K562 (cell line): ENCODE measurements around the gene ARHGAP26.

ENCODE experiments used
- BRD4 ChIP-seq: fragments of 200-600 bp; sonication (generic); IDR thresholded peaks from 2 replicates; pipeline ENCODE4 v1.6.1; 2017; ENCODE audit warnings: inconsistent platforms
- EP300 ChIP-seq: IDR thresholded peaks from 2 replicates; pipeline ENCODE4 v1.6.1; 2012; ENCODE audit warnings: low read length, improper control_type of control experiment
- IFI16 ChIP-seq: fragments of 250-450 bp; sonication (Bioruptor Pico); IDR thresholded peaks from 2 replicates; pipeline ENCODE4 v2.1.2; 2022; ENCODE audit warnings: mild to moderate bottlenecking, inconsistent platforms
- KLF1 ChIP-seq: fragments of 450-650 bp; IDR thresholded peaks from 2 replicates; pipeline ENCODE4 v1.6.1; 2016; ENCODE audit warnings: missing genetic modification characterization, missing compliant biosample characterization
- NFYB ChIP-seq: IDR thresholded peaks from 2 replicates; pipeline ENCODE4 v1.6.1; 2011; ENCODE audit warnings: mild to moderate bottlenecking, moderate library complexity; ENCODE audit not compliant: insufficient read length; ENCODE audit errors: extremely low read depth
- POLR2A ChIP-seq: fragments of 450-650 bp; conservative IDR thresholded peaks from 2 replicates; pipeline ENCODE4 v1.6.1; 2016
- PREB ChIP-seq: sonication (generic); formaldehyde crosslinking; IDR thresholded peaks from 2 replicates; pipeline ENCODE4 v1.8.1; 2023; ENCODE audit warnings: mild to moderate bottlenecking, missing genetic modification reagents
- RBM22 ChIP-seq: fragments of 200-400 bp; formaldehyde crosslinking; IDR thresholded peaks from 2 replicates; pipeline ENCODE4 v1.6.1; 2018; ENCODE audit warnings: low read length, low read depth; ENCODE audit not compliant: poor library complexity, severe bottlenecking
- SNAPC5 ChIP-seq: fragments of 250-450 bp; sonication (Bioruptor Pico); IDR thresholded peaks from 2 replicates; pipeline ENCODE4 v1.8.0; 2021; ENCODE audit warnings: moderate library complexity, mild to moderate bottlenecking, inconsistent platforms
- TF ChIP-seq, protein P1 (sequence below), 3 experiments: IDR thresholded peaks in 2 of 3; conservative IDR thresholded peaks in 1 of 3; 2 replicates each; pipeline ENCODE4 v1.5.1; 2011 to 2012; ENCODE audit warnings: low read length in 3 of 3, mild to moderate bottlenecking in 3 of 3, control low read depth in 2 of 3, improper control_type of control experiment in 1 of 3, inconsistent platforms in 1 of 3, low read depth in 1 of 3, mixed read lengths in 1 of 3, moderate library complexity in 1 of 3; ENCODE audit not compliant: insufficient read depth in 2 of 3

- TF ChIP-seq KLF1 (no peak), IFI16 (CRISPR knock-in tag) (no peak), POLR2A (no peak), BRD4 (no peak), NFYB (no peak), SNAPC5 (no peak), EP300 (no peak), RBM22 (no peak), PREB (CRISPR knock-in tag) (no peak)
- TF ChIP-seq, protein P1, sequence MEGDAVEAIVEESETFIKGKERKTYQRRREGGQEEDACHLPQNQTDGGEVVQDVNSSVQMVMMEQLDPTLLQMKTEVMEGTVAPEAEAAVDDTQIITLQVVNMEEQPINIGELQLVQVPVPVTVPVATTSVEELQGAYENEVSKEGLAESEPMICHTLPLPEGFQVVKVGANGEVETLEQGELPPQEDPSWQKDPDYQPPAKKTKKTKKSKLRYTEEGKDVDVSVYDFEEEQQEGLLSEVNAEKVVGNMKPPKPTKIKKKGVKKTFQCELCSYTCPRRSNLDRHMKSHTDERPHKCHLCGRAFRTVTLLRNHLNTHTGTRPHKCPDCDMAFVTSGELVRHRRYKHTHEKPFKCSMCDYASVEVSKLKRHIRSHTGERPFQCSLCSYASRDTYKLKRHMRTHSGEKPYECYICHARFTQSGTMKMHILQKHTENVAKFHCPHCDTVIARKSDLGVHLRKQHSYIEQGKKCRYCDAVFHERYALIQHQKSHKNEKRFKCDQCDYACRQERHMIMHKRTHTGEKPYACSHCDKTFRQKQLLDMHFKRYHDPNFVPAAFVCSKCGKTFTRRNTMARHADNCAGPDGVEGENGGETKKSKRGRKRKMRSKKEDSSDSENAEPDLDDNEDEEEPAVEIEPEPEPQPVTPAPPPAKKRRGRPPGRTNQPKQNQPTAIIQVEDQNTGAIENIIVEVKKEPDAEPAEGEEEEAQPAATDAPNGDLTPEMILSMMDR (IDR thresholded peaks at IDR 0.05 in 2 of 3, conservative IDR thresholded peaks at IDR 0.05 in 1 of 3; ENCODE audit: insufficient read depth in 2 of 3, low read depth in 1 of 3, low read length in 3 of 3), result no peak
These were observed 13.6 kb downstream of the ARHGAP26 start for GRCh38 chr5:142783601-142784341.
